Measurements from ENCODE around the gene RIMS1.

GRCh38 chr6:72267470-72267869, 381.1 kb downstream of the RIMS1 start:
- no peak for TF ChIP-seq CREB5 (CRISPR knock-in tag; IDR thresholded peaks at IDR 0.05; ENCODE audit: low read depth)
- TF ChIP-seq, protein P1, sequence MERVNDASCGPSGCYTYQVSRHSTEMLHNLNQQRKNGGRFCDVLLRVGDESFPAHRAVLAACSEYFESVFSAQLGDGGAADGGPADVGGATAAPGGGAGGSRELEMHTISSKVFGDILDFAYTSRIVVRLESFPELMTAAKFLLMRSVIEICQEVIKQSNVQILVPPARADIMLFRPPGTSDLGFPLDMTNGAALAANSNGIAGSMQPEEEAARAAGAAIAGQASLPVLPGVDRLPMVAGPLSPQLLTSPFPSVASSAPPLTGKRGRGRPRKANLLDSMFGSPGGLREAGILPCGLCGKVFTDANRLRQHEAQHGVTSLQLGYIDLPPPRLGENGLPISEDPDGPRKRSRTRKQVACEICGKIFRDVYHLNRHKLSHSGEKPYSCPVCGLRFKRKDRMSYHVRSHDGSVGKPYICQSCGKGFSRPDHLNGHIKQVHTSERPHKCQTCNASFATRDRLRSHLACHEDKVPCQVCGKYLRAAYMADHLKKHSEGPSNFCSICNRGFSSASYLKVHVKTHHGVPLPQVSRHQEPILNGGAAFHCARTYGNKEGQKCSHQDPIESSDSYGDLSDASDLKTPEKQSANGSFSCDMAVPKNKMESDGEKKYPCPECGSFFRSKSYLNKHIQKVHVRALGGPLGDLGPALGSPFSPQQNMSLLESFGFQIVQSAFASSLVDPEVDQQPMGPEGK (CRISPR knock-in tag; IDR thresholded peaks at IDR 0.05; ENCODE audit: borderline replicate concordance) = no peak
- no peak for TF ChIP-seq CSDC2 (CRISPR knock-in tag; IDR thresholded peaks at IDR 0.05)
- no peak for TF ChIP-seq OSR1 (CRISPR knock-in tag; IDR thresholded peaks at IDR 0.05)
- no peak for TF ChIP-seq ARNTL (CRISPR knock-in tag; IDR thresholded peaks at IDR 0.05; ENCODE audit: borderline replicate concordance, low read depth)
- TF ChIP-seq ZFP3 (CRISPR knock-in tag; IDR thresholded peaks at IDR 0.05) = no peak
- no peak for TF ChIP-seq RARB (CRISPR knock-in tag; IDR thresholded peaks at IDR 0.05)
- no peak for TF ChIP-seq SNAI2 (CRISPR knock-in tag; IDR thresholded peaks at IDR 0.05)
- no peak for TF ChIP-seq TOX (CRISPR knock-in tag; IDR thresholded peaks at IDR 0.05; ENCODE audit: borderline replicate concordance)
- no peak for TF ChIP-seq ESRRG (CRISPR knock-in tag; IDR thresholded peaks at IDR 0.05)
